Urinary bladder (tissue), 2 donors: Measurements from ENCODE around the gene OR52B6. TPM values are rescaled to one million over a fixed set of nuclear protein-coding genes. Genes with fewer than 3 reads are reported as not detected.

Experiments
- polyA plus RNA-seq: library from polyadenylated mRNA; stranded (reverse); fragments of 200-250 nt; gene quantifications from one replicate; pipeline ENCODE4 v1.2.3, GENCODE V29; 2013
- total RNA-seq: library from RNA; depleted of rRNA; stranded (reverse); fragments of >200 nt; gene quantifications from one replicate; pipeline ENCODE4 v1.2.3, GENCODE V29; 2014
- donor health status: healthy.

OR52B6 gene
- total and polyA plus RNA-seq, 2 donors: not detected

Other genes with a start within 250 kb of the OR52B6 start
- 4.3 TPM for gene OR51B5, start 237.4 kb upstream of the OR52B6 start, total RNA-seq
- gene OR51B5, start 237.4 kb upstream of the OR52B6 start, polyA plus RNA-seq: not detected
- gene OR51B6, start 229.4 kb upstream of the OR52B6 start, total RNA-seq: not detected
- not detected for gene OR51B6, start 229.4 kb upstream of the OR52B6 start, polyA plus RNA-seq
- gene OR51M1, start 197.1 kb upstream of the OR52B6 start, total RNA-seq: not detected
- gene OR51M1, start 197.1 kb upstream of the OR52B6 start, polyA plus RNA-seq: not detected
- not detected for gene OR51Q1, start 158.8 kb upstream of the OR52B6 start, total RNA-seq
- gene OR51Q1, start 158.8 kb upstream of the OR52B6 start, polyA plus RNA-seq: not detected
- gene OR51I1, start 139.4 kb upstream of the OR52B6 start, total RNA-seq: 0.63 TPM
- not detected for gene OR51I1, start 139.4 kb upstream of the OR52B6 start, polyA plus RNA-seq
- not detected for gene OR51I2, start 131.6 kb upstream of the OR52B6 start, total RNA-seq
- not detected for gene OR51I2, start 131.6 kb upstream of the OR52B6 start, polyA plus RNA-seq
- not detected for gene OR52D1, start 92.2 kb upstream of the OR52B6 start, total RNA-seq
- gene OR52D1, start 92.2 kb upstream of the OR52B6 start, polyA plus RNA-seq: not detected
- gene UBQLN3, start 70.9 kb upstream of the OR52B6 start, total RNA-seq: 0.58 TPM
- gene UBQLN3, start 70.9 kb upstream of the OR52B6 start, polyA plus RNA-seq: not detected
- 0.85 TPM for gene UBQLNL, start 64.2 kb upstream of the OR52B6 start, total RNA-seq
- 0.35 TPM for gene UBQLNL, start 64.2 kb upstream of the OR52B6 start, polyA plus RNA-seq
- 2.2 TPM for gene OR52H1, start 32.3 kb upstream of the OR52B6 start, total RNA-seq
- gene OR52H1, start 32.3 kb upstream of the OR52B6 start, polyA plus RNA-seq: not detected
- gene TRIM6, start 15.8 kb downstream of the OR52B6 start, total RNA-seq: 5.5 TPM
- gene TRIM6, start 15.8 kb downstream of the OR52B6 start, polyA plus RNA-seq: 4.1 TPM
- gene TRIM34, start 44.1 kb downstream of the OR52B6 start, total RNA-seq: 17.1 TPM
- 6.1 TPM for gene TRIM34, start 44.1 kb downstream of the OR52B6 start, polyA plus RNA-seq
- gene TRIM5, start 104.2 kb downstream of the OR52B6 start, total RNA-seq: 39.6 TPM
- gene TRIM5, start 104.2 kb downstream of the OR52B6 start, polyA plus RNA-seq: 11.1 TPM
- 49.1 TPM for gene TRIM22, start 108.9 kb downstream of the OR52B6 start, total RNA-seq
- gene TRIM22, start 108.9 kb downstream of the OR52B6 start, polyA plus RNA-seq: 33.3 TPM
- 0.11 TPM for gene OR56B1, start 155.6 kb downstream of the OR52B6 start, total RNA-seq
- gene OR56B1, start 155.6 kb downstream of the OR52B6 start, polyA plus RNA-seq: not detected
- gene OR52N4, start 173.4 kb downstream of the OR52B6 start, total RNA-seq: not detected
- 0.20 TPM for gene OR52N4, start 173.4 kb downstream of the OR52B6 start, polyA plus RNA-seq
- gene OR52N5, start 202.5 kb downstream of the OR52B6 start, total RNA-seq: not detected
- gene OR52N5, start 202.5 kb downstream of the OR52B6 start, polyA plus RNA-seq: not detected
- gene OR52N1, start 210.4 kb downstream of the OR52B6 start, total RNA-seq: not detected
- gene OR52N1, start 210.4 kb downstream of the OR52B6 start, polyA plus RNA-seq: not detected
- gene OR52N2, start 228.0 kb downstream of the OR52B6 start, total RNA-seq: not detected
- gene OR52N2, start 228.0 kb downstream of the OR52B6 start, polyA plus RNA-seq: not detected